AG04450 (cell line): Measurements from ENCODE around the gene MYO1D. TPM values are rescaled to one million over a fixed set of nuclear protein-coding genes. Genes with fewer than 3 reads are reported as not detected.

Experiments
- CTCF ChIA-PET: fragments of 300-600, 350-600 bp; formaldehyde crosslinking; extraction: SDS; loops from one replicate; lab custom pipeline; 2022; ENCODE audit warnings: antibody characterized with exemption, inconsistent platforms; lab: Charles Lee
- POLR2A ChIA-PET: fragments of 350-600 bp; formaldehyde crosslinking; extraction: SDS; loops from one replicate; lab custom pipeline; 2021; ENCODE audit warnings: antibody characterized with exemption, inconsistent platforms; lab: Yijun Ruan, JAX
- DNase-seq: peaks from one replicate; pipeline ENCODE4 v3.0.0-alpha.2; 2011; ENCODE audit warnings: low read depth, low spot score
- H3K27ac ChIP-seq: one replicate; pipeline ENCODE4 v1.5.1; 2012; ENCODE audit warnings: low read depth, low read length, control low read depth
- H3K27me3 ChIP-seq: one replicate; pipeline ENCODE4 v1.6.0; 2012; ENCODE audit warnings: low read length; ENCODE audit not compliant: control insufficient read depth, insufficient read depth
- H3K4me3 ChIP-seq: 2 replicates; pipeline ENCODE4 v1.5.1; 2011; ENCODE audit warnings: mild to moderate bottlenecking, low read depth, low read length, control low read depth
- H3K9me3 ChIP-seq: 2 replicates; pipeline ENCODE4 v1.5.1; 2012; ENCODE audit warnings: low read length; ENCODE audit not compliant: control insufficient read depth, insufficient read depth
- CTCF ChIP-seq: IDR thresholded peaks from 2 replicates; pipeline ENCODE4 v1.5.1; 2011; ENCODE audit warnings: low read depth, low read length, control low read depth, inconsistent platforms
- polyA plus RNA-seq: library from polyadenylated mRNA; depleted of rRNA; stranded (reverse); fragments of >200 nt; gene quantifications from 2 replicates; pipeline ENCODE4 v1.2.3, GENCODE V29; 2011

The MYO1D gene
- polyA plus RNA-seq, 1 experiment, result 1.1 TPM

GRCh38 chr17:32636598-32637218 lies 240.2 kb downstream of the MYO1D start:
- Histone ChIP-seq H3K27me3 (no peaks in the 10 kb centered on the region), H3K27ac (no peak overlapping the region), H3K4me3 (no peak overlapping the region), H3K9me3 (no peaks in the 10 kb centered on the region)
- ChIA-PET POLR2A (no interaction called here), CTCF (no interaction called here)
- no peak for DNase-seq
- TF ChIP-seq CTCF, result no peak

- no peaks in the 10 kb centered on the region for H3K27me3 ChIP-seq
- CTCF ChIA-PET, result no interaction called here
- TF ChIP-seq CTCF, result no peak
- H3K27ac ChIP-seq, result no peak overlapping the region
- no peaks in the 10 kb centered on the region for H3K9me3 ChIP-seq
- DNase-seq, result no peak
- H3K4me3 ChIP-seq, result no peak overlapping the region
- POLR2A ChIA-PET, result no interaction called here
Observed at GRCh38 chr17:32634167-32634566, 242.8 kb downstream of the MYO1D start.

GRCh38 chr17:32631341-32632096 lies 245.4 kb downstream of the MYO1D start:
- no peak overlapping the region for H3K27ac ChIP-seq
- H3K4me3 ChIP-seq, result no peak overlapping the region
- DNase-seq, result no peak
- POLR2A ChIA-PET, result no interaction called here
- CTCF ChIA-PET, result no interaction called here
- no peak for TF ChIP-seq CTCF
- H3K9me3 ChIP-seq, result no peaks in the 10 kb centered on the region
- peaks cover 3% of the 10 kb centered on the region for H3K27me3 ChIP-seq

GRCh38 chr17:32629563-32630190 lies 247.2 kb downstream of the MYO1D start:
- ChIA-PET CTCF (no interaction called here), POLR2A (no interaction called here)
- no peak overlapping the region for H3K4me3 ChIP-seq
- H3K27ac ChIP-seq, result no peak overlapping the region
- DNase-seq, result no peak
- H3K27me3 ChIP-seq, result peaks cover 3% of the 10 kb centered on the region
- H3K9me3 ChIP-seq, result no peaks in the 10 kb centered on the region
- no peak for TF ChIP-seq CTCF
